Testis (tissue), 2 donors: ENCODE results near the gene VWDE.

ENCODE experiments used
- CTCF ChIP-seq, 3 experiments: fragments of 450-650 bp in 2 of 3; fragments of 200-600 bp in 1 of 3; sonication (generic) in 1 of 3; IDR thresholded peaks; one replicate each; pipeline ENCODE4 v1.5.1; 2016 to 2019; ENCODE audit warnings: antibody characterized with exemption in 3 of 3, mild to moderate bottlenecking in 2 of 3, moderate library complexity in 1 of 3
- POLR2A ChIP-seq: fragments of 450-650 bp; IDR thresholded peaks from one replicate; pipeline ENCODE4 v1.6.1; 2017; ENCODE audit warnings: antibody characterized with exemption, mild to moderate bottlenecking, moderate library complexity

GRCh38 chr7:12440229-12440628 lies 36.6 kb upstream of the VWDE start:
- no peak for TF ChIP-seq CTCF (IDR thresholded peaks at IDR 0.05)
- TF ChIP-seq POLR2A = no peak
